RCC 7860 (cell line): ENCODE measurements around the gene CCL11.
"Not testable (repeated sequence)": the region's sequence is repeated elsewhere in the genome, so short reads cannot be mapped to it uniquely, and the experiment has no call there.

ENCODE experiments used
- DNase-seq: peaks from one replicate; pipeline ENCODE4 v3.0.0-alpha.2; 2015; ENCODE audit warnings: low spot score
- FAIRE-seq: peaks from 2 replicates; lab custom pipeline; 2012; peaks lifted over from hg19 to GRCh38; lab: Jason Lieb, UNC

Gene CCL11

DNA sequence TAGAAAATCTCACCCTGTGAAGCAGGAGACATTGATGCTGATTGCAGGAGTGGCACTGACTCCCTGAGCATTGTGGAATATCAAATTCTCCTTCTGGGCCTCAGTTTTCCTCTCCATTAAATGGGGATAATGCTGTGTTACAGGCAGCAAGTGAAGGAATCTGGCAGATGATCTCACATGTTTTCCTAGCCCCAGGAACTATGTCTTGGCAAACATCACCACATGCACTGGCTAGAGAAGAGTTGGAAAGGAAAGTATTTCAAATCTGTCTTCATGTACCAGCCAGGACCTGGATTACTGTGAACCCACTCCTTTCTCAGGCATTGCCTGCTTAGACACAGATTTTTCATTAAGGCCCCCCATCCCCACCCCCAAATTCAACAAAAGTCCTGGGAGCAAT, 20.1 kb downstream of the CCL11 start:
- DNase-seq, result no peak
- FAIRE-seq, result no peak

DNA sequence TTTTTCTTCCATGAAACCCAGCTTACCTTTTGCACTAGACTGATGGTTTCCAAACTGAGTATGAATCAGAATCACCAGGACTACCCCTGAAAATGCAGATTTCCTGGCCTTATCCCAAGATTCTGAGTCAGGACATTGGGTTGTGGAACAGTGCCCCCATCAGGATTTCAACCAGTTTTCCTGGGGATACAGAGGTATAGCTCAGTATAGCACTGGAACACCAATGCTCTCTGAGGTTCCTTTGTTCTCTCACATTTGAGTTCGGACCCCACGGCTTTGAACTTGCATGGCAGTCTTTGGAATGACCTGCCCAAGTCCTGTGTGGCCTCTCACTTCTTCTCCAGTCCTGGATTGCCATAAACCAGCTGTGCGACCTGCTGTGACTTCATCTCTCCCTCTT, 20.9 kb downstream of the CCL11 start:
- FAIRE-seq (no peak), DNase-seq (peak; percentile 51)

DNA sequence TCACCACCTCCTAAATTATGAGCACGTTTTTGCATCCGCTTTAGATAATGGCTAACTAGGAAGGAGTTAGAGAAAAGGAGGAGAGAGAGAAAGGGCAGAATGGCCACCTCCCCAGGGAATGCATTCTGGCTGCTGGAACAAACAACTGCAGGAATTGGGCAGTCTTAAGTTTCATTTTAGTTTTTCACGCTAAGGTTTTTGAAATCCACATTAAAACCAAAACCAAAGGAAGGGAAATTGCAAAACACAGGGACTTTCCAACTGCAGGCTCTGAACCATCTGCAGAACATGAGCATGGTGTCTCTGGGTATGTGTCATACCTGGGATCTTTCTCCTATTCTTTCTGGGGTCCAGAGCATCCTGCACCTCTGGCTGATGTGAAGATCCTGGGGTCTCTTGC, 21.6 kb downstream of the CCL11 start:
- no peak for DNase-seq
- FAIRE-seq, result no peak

DNA sequence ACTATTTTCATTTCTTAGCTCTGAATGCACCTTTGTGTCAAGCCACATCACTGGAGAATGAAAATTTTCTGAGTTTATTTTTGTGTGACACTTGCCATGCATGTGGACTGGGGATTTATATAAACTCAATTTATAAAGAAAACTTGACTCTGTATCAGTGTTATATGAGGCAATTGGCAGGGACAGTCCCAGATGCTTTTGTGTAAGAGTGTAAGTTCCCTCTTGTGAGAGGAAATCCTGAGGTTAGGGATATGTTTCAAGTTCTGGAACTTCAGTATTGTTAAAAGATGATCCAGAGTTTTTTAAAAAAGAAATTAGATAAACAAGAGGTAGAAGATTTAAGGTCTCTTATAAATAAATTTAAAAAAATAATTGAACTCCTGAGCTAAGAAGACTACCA, 22.8 kb downstream of the CCL11 start:
- FAIRE-seq, result no peak

DNA sequence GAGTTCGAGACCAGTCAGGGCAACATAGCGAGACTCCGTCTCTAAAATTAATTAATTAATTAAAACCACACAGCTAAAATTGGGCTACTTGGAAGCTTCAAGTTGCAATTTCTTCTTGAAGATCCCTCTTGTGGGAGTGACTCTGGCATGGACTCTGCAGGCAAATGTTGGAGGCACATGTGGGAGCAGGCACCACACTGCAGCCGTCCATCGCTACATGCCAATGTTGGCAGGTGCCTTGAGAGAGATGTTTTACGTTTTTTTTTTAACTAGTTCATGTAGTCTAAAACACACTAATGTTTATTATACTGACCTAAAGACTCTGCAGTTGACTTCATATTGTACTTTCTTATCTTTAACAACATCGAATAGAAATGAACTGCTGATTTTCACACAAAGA, 25.7 kb downstream of the CCL11 start:
- DNase-seq, result no peak
- no peak for FAIRE-seq

More for the DNA sequence above, 22.8 kb downstream of the CCL11 start:
- no peak for DNase-seq

DNA sequence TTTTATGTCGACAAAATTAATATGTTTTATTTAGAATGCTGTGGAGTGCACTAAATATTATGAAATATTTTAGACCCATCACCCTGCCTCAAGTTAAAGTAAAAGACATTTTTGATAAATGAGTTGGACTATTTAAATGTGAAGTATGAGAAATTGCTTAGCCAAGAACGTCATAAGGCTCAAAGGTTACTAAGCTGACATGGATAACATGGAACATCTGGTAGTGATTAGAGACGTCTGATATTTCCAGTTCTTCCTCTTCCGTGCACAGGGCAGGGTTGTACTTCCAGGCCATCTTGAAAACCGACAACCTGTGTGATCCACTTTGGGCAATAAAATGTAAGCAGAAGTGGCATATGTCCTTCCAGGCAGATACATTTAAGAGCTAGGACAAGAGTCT, 26.5 kb downstream of the CCL11 start:
- no peak for FAIRE-seq
- DNase-seq, result no peak

DNA sequence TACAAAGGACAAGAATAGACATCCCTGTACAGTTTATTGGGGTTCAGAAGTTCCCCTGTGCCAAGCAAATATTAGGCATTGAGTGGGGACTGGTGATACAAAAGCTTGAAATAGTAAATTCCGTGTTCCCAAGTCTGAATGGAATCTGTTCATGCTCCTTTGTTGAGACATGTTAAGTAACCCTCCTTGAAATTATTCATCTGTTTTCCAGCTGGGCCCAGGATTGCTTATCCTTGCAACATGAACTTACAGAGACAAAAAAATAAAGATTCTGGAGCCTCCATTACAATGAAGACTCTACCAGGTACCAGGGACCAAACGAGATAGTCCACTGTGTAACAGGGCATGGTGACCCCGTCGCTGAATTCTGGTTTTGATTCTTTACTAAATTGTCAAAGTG, 27.6 kb downstream of the CCL11 start:
- no peak for FAIRE-seq
- DNase-seq, result no peak

DNA sequence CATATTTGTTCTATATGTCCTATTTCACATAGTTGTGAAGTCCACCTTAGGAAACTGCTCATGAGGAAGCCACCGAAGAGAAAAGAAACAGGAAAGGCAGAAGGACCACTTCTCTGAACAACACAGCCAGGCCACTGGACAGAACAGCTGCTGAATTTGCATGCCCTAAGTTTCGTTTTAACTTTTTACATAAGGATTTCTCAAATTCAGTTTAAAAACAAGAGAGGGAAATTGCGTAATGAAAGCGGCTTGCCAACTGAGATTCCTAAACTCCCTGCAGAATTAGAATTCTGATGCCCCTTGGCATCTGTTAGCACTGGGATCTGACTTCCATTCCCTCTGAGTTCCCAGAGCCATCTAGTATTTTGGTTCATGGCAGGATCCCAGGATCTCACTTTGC, 28.7 kb downstream of the CCL11 start:
- no peak for DNase-seq
- FAIRE-seq, result no peak

DNA sequence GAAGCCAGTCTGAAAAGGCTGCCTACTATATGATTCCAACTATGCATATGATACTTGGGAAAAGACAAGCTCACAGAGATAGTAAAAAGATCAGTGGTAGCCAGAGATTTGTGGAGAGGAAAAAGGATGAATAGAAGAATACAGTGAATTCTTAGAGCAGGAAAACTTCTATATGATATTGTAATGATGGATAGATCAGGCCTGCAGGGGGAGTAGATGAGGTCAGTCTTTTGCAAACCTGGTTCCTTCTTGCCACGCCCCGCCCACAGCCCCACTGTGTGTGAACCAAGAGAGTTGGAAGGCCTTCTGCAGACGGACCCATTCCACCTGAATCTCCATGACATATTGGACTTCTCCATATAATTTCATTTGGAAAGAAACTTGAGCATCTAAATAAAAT, 32.9 kb downstream of the CCL11 start:
- DNase-seq (no peak), FAIRE-seq (no peak)

DNA sequence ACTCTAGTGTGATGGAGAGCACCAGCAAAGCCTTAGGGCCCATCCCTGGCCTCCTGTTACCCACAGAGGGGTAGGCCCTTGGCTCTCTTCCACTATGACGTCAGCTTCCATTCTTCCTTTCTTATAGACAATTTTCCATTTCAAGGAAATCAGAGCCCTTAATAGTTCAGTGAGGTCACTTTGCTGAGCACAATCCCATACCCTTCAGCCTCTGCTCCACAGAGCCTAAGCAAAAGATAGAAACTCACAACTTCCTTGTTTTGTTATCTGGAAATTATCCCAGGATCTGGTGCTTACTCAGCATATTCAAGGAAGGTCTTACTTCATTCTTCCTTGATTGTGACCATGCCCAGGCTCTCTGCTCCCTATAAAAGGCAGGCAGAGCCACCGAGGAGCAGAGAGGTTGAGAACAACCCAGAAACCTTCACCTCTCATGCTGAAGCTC, 33.5 kb downstream of the CCL11 start, which contains the start of gene CCL8:
TSS of gene CCL8 (plus strand) at position 397 of the 445 bp plus-strand sequence. CDS start 67 bp downstream, outside the sequence.
- DNase-seq, result no peak
- no peak for FAIRE-seq

DNA sequence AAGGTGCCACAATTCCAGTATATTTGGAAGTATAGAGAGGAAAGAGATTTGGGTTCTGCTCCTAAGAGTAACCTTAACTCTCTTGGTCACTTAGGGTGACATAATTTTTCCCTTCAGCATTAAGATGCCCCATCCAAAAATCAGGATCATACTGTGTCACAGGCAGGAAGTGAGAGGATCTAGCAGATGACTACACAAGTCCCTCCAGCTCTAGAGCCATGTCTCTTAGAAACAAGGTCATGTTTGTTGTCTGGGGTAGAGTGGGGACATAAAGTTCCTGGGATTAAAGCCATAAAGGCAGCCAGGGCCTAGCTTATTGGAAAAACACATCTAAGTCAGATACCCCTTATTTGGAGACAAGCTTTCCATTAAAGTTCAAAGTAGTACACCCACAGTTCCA, 36.4 kb downstream of the CCL11 start:
- FAIRE-seq, result no peak

DNA sequence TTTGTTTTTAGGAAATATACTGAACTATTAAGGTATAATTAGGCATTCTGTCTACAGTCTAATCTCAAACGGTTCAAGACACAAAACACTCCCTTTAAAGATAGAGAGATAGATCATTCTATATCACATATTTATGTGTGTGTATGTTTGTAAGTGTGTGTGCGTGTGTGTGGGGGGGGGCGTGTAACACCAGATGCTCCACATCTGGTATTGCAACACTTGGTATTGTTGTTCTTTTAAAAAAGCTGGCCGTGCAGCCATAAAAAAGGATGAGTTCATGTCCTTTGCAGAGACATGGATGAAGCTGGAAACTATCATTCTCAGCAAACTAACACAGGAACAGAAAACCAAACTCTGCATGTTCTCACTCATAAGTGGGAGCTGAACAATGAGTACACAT, 42.0 kb downstream of the CCL11 start:
- not testable (repeated sequence) for FAIRE-seq, DNase-seq

More for the DNA sequence above, 36.4 kb downstream of the CCL11 start:
- DNase-seq, result no peak

DNA sequence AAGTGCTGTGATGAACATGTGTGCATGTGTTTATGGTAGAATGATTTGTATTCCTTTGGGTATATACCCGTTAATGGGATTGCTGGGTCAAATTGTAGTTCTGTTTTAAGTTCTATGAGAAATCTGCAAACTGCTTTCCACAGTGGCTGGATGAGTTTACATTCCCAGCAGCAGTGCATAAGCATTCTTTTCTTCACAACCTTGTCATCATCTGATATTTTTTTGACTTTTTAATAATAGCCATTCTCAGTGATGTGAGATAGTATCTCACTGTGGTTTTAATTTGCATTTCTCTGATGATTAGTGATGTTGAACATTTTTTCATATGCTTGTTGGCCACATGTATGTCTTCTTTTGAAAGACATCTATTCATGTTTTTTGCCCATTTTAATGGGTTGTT, 52.2 kb downstream of the CCL11 start:
- FAIRE-seq (no peak), DNase-seq (no peak)
